PC-9 (cell line): ENCODE data around the gene MYBBP1A. TPM values are rescaled to one million over a fixed set of nuclear protein-coding genes. Genes with fewer than 3 reads are reported as not detected.
A peak's percentile ranks its signal among the peaks of the same experiment; 100 is the strongest.

ENCODE experiments used
- BruUV-seq: library from RNA; stranded (reverse); fragments of 400-500 nt; replicated peaks from 2 replicates; lab custom pipeline; 2021; lab: Mats Ljungman, UMichigan
- CTCF ChIA-PET: fragments of 300-600 bp; sonication (Branson Sonifier 250); formaldehyde crosslinking; loops from one replicate; lab custom pipeline; 2022; ENCODE audit warnings: antibody characterized with exemption; lab: Charles Lee
- POLR2A ChIA-PET: fragments of 300-600 bp; sonication (Branson Sonifier 250); formaldehyde crosslinking; loops from one replicate; lab custom pipeline; 2022; ENCODE audit warnings: antibody characterized with exemption; ENCODE audit not compliant: unreplicated experiment; lab: Charles Lee
- DNase-seq, 2 experiments: peaks; one replicate each; pipeline versions ENCODE4 v3.0.0 to v3.0.0-alpha.2; 2015 to 2022; ENCODE audit warnings: mixed read lengths in 1 of 2
- H2AFZ ChIP-seq: fragments of 200-600 bp; sonication (generic); 2 replicates; pipeline ENCODE4 v1.8.1; 2017; ENCODE audit warnings: antibody characterized with exemption
- H3F3A ChIP-seq: fragments of 200-600 bp; sonication (generic); 2 replicates; pipeline ENCODE4 v1.8.1; 2017; ENCODE audit warnings: antibody characterized with exemption, mild to moderate bottlenecking, low read depth; ENCODE audit not compliant: insufficient read depth
- H3K27ac ChIP-seq: fragments of 200-600 bp; sonication (generic); 2 replicates; pipeline ENCODE4 v1.6.1; 2016; ENCODE audit warnings: mixed run types
- H3K27me3 ChIP-seq: fragments of 200-600 bp; sonication (generic); 2 replicates; pipeline ENCODE4 v1.6.1; 2016; ENCODE audit warnings: low read depth, mixed run types; ENCODE audit not compliant: insufficient read depth
- H3K36me3 ChIP-seq: fragments of 200-600 bp; sonication (generic); 2 replicates; pipeline ENCODE4 v1.6.1; 2016; ENCODE audit warnings: low read depth, mixed run types
- H3K4me1 ChIP-seq: fragments of 200-600 bp; sonication (generic); replicated peaks from 2 replicates; pipeline ENCODE4 v1.6.1; 2016; ENCODE audit warnings: mixed run types; ENCODE audit not compliant: insufficient read depth
- H3K4me2 ChIP-seq: fragments of 200-600 bp; sonication (generic); 2 replicates; pipeline ENCODE4 v1.6.1; 2017; ENCODE audit warnings: mixed run types
- H3K4me3 ChIP-seq: fragments of 200-600 bp; sonication (generic); 2 replicates; pipeline ENCODE4 v1.6.1; 2016; ENCODE audit warnings: mixed run types
- H3K79me2 ChIP-seq: fragments of 200-600 bp; sonication (generic); 2 replicates; pipeline ENCODE4 v1.6.1; 2017; ENCODE audit warnings: low read depth, mixed run types
- H3K9me2 ChIP-seq: fragments of 200-600 bp; sonication (generic); 2 replicates; pipeline ENCODE4 v1.8.1; 2017; ENCODE audit warnings: mild to moderate bottlenecking; ENCODE audit not compliant: insufficient read depth
- H3K9me3 ChIP-seq: fragments of 200-600 bp; sonication (generic); 2 replicates; pipeline ENCODE4 v1.8.1; 2016; ENCODE audit warnings: low read depth; ENCODE audit not compliant: insufficient read depth
- H4K20me1 ChIP-seq: fragments of 200-600 bp; sonication (generic); 2 replicates; pipeline ENCODE4 v1.8.1; 2017; ENCODE audit not compliant: insufficient read depth
- EZH2 ChIP-seq: fragments of 200-600 bp; sonication (generic); IDR thresholded peaks from 2 replicates; pipeline ENCODE4 v1.8.0; 2017; ENCODE audit warnings: antibody characterized with exemption, low read depth
- intact Hi-C: fragments of 100-400 bp; cut with micrococcal nuclease; formaldehyde crosslinking; loops from one replicate; pipeline ENCODE4 v1.10.0; 2022; ENCODE audit not compliant: unreplicated experiment
- total RNA-seq: library from RNA; stranded (reverse); gene quantifications from 2 replicates; pipeline ENCODE4 v1.2.3, GENCODE V29; 2021
- TF ChIP-seq, protein P1 (sequence below): fragments of 200-600 bp; sonication (generic); conservative IDR thresholded peaks from 2 replicates; pipeline ENCODE4 v1.6.1; 2017; ENCODE audit warnings: mixed run types, antibody characterized with exemption, mild to moderate bottlenecking, moderate library complexity

MYBBP1A gene
- total RNA-seq, 1 experiment from 2014 or later, result 89.1 TPM

DNA sequence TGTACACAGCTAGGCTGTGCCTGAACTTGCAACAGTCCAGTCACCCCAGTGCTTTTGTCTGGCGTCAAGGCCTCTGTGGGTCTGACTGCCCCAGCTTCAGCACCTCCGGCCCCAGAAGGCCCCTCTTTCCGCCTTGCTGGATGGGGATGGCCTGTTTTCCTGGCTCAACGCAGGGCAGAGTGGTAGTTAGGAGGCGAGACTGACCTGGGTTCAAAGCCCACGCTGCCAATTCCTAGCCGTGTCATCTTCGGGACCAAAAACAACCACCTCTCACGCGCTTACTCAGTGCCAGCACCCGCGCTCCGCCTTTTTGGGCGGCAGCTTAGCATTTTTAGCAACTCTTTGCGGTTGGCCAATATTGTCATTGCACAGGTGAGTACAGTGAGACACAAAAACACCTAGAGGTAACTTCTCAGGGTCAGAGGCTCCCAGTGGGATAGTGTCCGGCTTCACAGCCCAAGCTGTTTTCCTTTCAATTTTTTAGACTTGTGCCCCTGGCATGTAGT is 4.6 kb downstream of the MYBBP1A start:
- ChIA-PET POLR2A (no interaction called here), CTCF (no interaction called here)
- H3K9me2 ChIP-seq, result no peaks in the 10 kb centered on the region
- no peak overlapping the region for H3K4me2 ChIP-seq
- peaks cover 48% of the 10 kb centered on the region for H3F3A ChIP-seq
- no peak overlapping the region for H3K4me3 ChIP-seq
- no peak for TF ChIP-seq EZH2
- TF ChIP-seq, protein P1, sequence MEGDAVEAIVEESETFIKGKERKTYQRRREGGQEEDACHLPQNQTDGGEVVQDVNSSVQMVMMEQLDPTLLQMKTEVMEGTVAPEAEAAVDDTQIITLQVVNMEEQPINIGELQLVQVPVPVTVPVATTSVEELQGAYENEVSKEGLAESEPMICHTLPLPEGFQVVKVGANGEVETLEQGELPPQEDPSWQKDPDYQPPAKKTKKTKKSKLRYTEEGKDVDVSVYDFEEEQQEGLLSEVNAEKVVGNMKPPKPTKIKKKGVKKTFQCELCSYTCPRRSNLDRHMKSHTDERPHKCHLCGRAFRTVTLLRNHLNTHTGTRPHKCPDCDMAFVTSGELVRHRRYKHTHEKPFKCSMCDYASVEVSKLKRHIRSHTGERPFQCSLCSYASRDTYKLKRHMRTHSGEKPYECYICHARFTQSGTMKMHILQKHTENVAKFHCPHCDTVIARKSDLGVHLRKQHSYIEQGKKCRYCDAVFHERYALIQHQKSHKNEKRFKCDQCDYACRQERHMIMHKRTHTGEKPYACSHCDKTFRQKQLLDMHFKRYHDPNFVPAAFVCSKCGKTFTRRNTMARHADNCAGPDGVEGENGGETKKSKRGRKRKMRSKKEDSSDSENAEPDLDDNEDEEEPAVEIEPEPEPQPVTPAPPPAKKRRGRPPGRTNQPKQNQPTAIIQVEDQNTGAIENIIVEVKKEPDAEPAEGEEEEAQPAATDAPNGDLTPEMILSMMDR, result no peak
- H3K27ac ChIP-seq, result no peak overlapping the region
- H3K27me3 ChIP-seq, result no peaks in the 10 kb centered on the region
- DNase-seq, result no peak
- no TSS peak for BruUV-seq
- H3K79me2 ChIP-seq, result peaks cover 45% of the 10 kb centered on the region
- H4K20me1 ChIP-seq, result peaks cover 13% of the 10 kb centered on the region
- H3K4me1 ChIP-seq, result peaks cover 21% of the 10 kb centered on the region
- peaks cover 50% of the 10 kb centered on the region for H3K36me3 ChIP-seq
- no peaks in the 10 kb centered on the region for H3K9me3 ChIP-seq
- intact Hi-C loops, result no loop called here
- no peak overlapping the region for H2AFZ ChIP-seq

DNA sequence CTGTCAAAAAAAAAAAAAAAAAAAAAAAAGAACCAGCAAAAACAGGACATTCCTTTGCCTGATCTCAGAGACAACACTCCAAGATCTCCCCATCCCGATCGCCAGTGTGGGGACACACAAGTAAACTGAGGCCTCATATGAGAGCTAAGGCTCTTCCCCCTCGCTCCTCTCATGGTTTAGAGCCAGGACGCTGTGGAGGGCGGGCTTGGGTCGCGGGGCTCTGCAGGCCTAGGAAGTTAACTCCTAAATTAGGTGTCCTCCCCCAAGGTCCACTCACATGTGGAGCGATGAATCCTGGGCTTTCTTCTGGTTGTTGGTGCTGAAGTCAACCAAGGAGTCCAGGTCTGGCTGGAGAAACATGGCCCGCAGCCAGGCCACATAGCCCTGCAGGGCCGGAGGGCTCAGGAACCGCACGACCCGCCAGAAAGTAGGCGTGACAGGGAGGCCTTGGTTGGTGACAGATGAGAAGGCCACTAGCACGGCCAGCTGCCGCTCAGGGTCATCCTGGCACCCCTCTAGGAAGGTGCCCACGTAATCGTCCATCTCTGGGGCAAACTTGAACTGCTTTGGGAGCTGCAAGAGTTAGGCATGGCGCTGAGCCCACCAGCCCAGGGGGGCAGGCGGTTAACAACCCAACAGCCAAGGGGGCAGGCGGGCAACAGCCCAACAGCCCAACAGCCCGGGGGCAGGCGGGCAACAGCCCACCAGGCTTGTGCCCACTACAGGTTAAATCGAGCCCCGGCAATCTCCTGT is 5.2 kb downstream of the MYBBP1A start:
- Histone ChIP-seq H3K27ac (no peak overlapping the region), H3K79me2 (peaks cover 43% of the 10 kb centered on the region), H4K20me1 (peaks cover 15% of the 10 kb centered on the region), H3K4me2 (no peak overlapping the region), H2AFZ (no peak overlapping the region), H3F3A (peaks cover 54% of the 10 kb centered on the region), H3K27me3 (no peaks in the 10 kb centered on the region), H3K9me3 (no peaks in the 10 kb centered on the region), H3K4me3 (no peak overlapping the region), H3K36me3 (peaks cover 56% of the 10 kb centered on the region), H3K9me2 (no peaks in the 10 kb centered on the region), H3K4me1 (peaks cover 21% of the 10 kb centered on the region)
- intact Hi-C loops, result no loop called here
- DNase-seq, result no peak
- TF ChIP-seq EZH2, result no peak
- TF ChIP-seq, protein P1, result no peak
- no TSS peak for BruUV-seq
- CTCF ChIA-PET, result interaction anchor here (0.6 kb wide), 2 partner anchors 28 to 199 kb away, joined by 3 read pairs; no protein-coding TSS in a partner anchor
- POLR2A ChIA-PET, result interaction anchor here (0.6 kb wide), 1 partner anchor 127 kb away, joined by 4 read pairs; no protein-coding TSS in a partner anchor

DNA sequence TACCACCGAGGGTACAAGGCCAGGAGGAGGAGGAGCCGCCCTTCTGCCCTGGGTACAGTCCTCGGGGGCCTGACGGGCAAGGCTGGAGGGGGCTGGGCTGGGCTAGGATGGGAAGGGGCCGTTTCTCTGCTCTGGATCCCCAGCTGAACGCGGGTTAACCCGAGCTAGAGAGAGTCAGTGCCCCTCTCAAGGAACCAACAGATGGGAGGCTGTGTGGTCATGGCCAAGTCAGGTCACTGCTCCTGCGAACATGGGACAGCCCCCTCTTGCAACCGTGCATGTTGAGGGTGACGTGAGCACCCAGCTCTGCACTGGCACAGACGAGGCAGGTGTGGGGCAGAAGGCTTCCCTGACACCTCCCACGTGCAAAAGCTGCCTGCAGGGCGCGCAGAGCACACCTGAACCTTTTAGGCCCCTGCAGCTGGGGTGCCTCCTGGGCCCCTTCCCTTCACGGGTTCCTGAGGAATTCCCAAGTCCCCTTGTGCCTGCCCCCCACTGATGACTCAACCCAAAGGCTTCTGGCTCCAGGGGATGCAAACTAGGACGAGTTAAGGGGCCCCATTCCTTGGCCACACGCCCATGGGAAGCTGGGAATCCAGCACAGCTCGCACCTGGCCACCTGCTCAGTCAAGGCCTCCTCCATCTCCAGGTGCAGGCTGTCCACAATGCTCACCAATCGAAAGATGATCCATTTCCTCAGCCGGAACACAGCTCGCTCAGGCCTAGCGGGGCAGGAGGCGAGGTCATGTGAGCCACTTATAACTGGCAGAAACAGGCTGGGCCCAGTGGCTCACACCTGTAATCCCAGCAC is 6.3 kb downstream of the MYBBP1A start:
- no peaks in the 10 kb centered on the region for H3K9me3 ChIP-seq
- peak; percentile 69 to 73 for DNase-seq
- TF ChIP-seq, protein P1, result no peak
- TF ChIP-seq EZH2, result no peak
- peaks cover 18% of the 10 kb centered on the region for H4K20me1 ChIP-seq
- H3K4me2 ChIP-seq, result no peak overlapping the region
- peaks cover 32% of the 10 kb centered on the region for H3K79me2 ChIP-seq
- no TSS peak for BruUV-seq
- peaks cover 53% of the 10 kb centered on the region for H3K36me3 ChIP-seq
- H3F3A ChIP-seq, result peaks cover 55% of the 10 kb centered on the region
- ChIA-PET POLR2A (interaction anchor here (0.6 kb wide), 1 partner anchor 128 kb away, joined by 4 read pairs; no protein-coding TSS in a partner anchor), CTCF (interaction anchor here (0.6 kb wide), 2 partner anchors 27 to 200 kb away, joined by 3 read pairs; no protein-coding TSS in a partner anchor)
- H3K4me1 ChIP-seq, result peaks cover 18% of the 10 kb centered on the region
- no peak overlapping the region for H2AFZ ChIP-seq
- no peak overlapping the region for H3K4me3 ChIP-seq
- H3K27ac ChIP-seq, result no peak overlapping the region
- no peaks in the 10 kb centered on the region for H3K9me2 ChIP-seq
- H3K27me3 ChIP-seq, result no peaks in the 10 kb centered on the region
- intact Hi-C loops, result no loop called here
